Neuronal stem cell (in vitro differentiated cells): Measurements from ENCODE around the gene CDHR1. TPM values are rescaled to one million over a fixed set of nuclear protein-coding genes. Genes with fewer than 3 reads are reported as not detected.
"Not testable (repeated sequence)": the region's sequence is repeated elsewhere in the genome, so short reads cannot be mapped to it uniquely, and the experiment has no call there.

Source experiments
- DNase-seq: peaks from one replicate; pipeline ENCODE4 v3.0.0-alpha.2; 2013; ENCODE audit warnings: low spot score
- H2AFZ ChIP-seq: one replicate; pipeline ENCODE4 v1.6.1; 2013; ENCODE audit warnings: mild to moderate bottlenecking, low read length, inconsistent platforms
- H2AK5ac ChIP-seq: 2 replicates; pipeline ENCODE4 v1.6.1; 2013; ENCODE audit warnings: low read depth, mild to moderate bottlenecking, inconsistent platforms, low read length, moderate library complexity, mixed read lengths
- H2BK120ac ChIP-seq: 2 replicates; pipeline ENCODE4 v1.6.1; 2013; ENCODE audit warnings: low read depth, mild to moderate bottlenecking, inconsistent platforms, low read length, moderate library complexity, mixed read lengths
- H2BK12ac ChIP-seq: one replicate; pipeline ENCODE4 v1.6.1; 2013; ENCODE audit warnings: low read length, inconsistent platforms
- H2BK15ac ChIP-seq: 2 replicates; pipeline ENCODE4 v1.6.1; 2013; ENCODE audit warnings: mild to moderate bottlenecking, low read length, inconsistent platforms, mixed read lengths
- H2BK5ac ChIP-seq: one replicate; pipeline ENCODE4 v1.6.1; 2013; ENCODE audit warnings: inconsistent platforms, mild to moderate bottlenecking, low read length, moderate library complexity
- H3K14ac ChIP-seq: one replicate; pipeline ENCODE4 v1.6.1; 2013; ENCODE audit warnings: low read length, inconsistent platforms
- H3K18ac ChIP-seq: 2 replicates; pipeline ENCODE4 v1.6.1; 2013; ENCODE audit warnings: low read length, inconsistent platforms
- H3K23ac ChIP-seq: 2 replicates; pipeline ENCODE4 v1.6.1; 2013; ENCODE audit warnings: low read depth, mild to moderate bottlenecking, mixed read lengths, low read length, inconsistent platforms; ENCODE audit not compliant: poor library complexity
- H3K27ac ChIP-seq: replicated peaks from 3 replicates; pipeline ENCODE4 v1.5.1; 2013; ENCODE audit warnings: low read length, inconsistent platforms
- H3K27me3 ChIP-seq, 3 experiments: 2 replicates each; pipeline ENCODE4 v1.6.1; 2013; ENCODE audit warnings: low read length in 3 of 3, mild to moderate bottlenecking in 2 of 3, inconsistent platforms in 1 of 3, low read depth in 1 of 3, mixed read lengths in 1 of 3, moderate library complexity in 1 of 3; ENCODE audit not compliant: control insufficient read depth in 3 of 3, insufficient read depth in 3 of 3
- H3K36me3 ChIP-seq, 2 donors: replicated peaks in 1 of 2; 2 replicates each; pipeline ENCODE4 v1.6.1; 2013; ENCODE audit warnings: low read length in 2 of 2; ENCODE audit not compliant: control insufficient read depth in 2 of 2, insufficient read depth in 2 of 2
- H3K4ac ChIP-seq: 2 replicates; pipeline ENCODE4 v1.6.1; 2013; ENCODE audit warnings: inconsistent platforms, mild to moderate bottlenecking, low read length, moderate library complexity
- H3K4me1 ChIP-seq, 2 donors: 1 replicate in 1 of 2; 2 replicates in 1 of 2; pipeline ENCODE4 v1.6.1; 2013; ENCODE audit warnings: low read length in 2 of 2, low read depth in 1 of 2; ENCODE audit not compliant: control insufficient read depth in 2 of 2, insufficient read depth in 1 of 2
- H3K4me2 ChIP-seq: one replicate; pipeline ENCODE4 v1.6.1; 2013; ENCODE audit warnings: mild to moderate bottlenecking, low read length, inconsistent platforms; ENCODE audit not compliant: insufficient read depth, poor library complexity, severe bottlenecking
- H3K4me3 ChIP-seq, 2 donors: 2 replicates each; pipeline ENCODE4 v1.5.1; 2013; ENCODE audit warnings: low read length in 2 of 2, mild to moderate bottlenecking in 2 of 2, inconsistent platforms in 1 of 2, moderate library complexity in 1 of 2
- H3K79me1 ChIP-seq: one replicate; pipeline ENCODE4 v1.6.1; 2013; ENCODE audit warnings: low read depth, mild to moderate bottlenecking, inconsistent platforms, low read length, moderate library complexity
- H3K9ac ChIP-seq: one replicate; pipeline ENCODE4 v1.6.1; 2013; ENCODE audit warnings: mild to moderate bottlenecking, low read depth, low read length, inconsistent platforms; ENCODE audit not compliant: poor library complexity
- H3K9me3 ChIP-seq, 2 donors: replicated peaks in 1 of 2; 2 replicates each; pipeline versions ENCODE3 to v1.6.1; 2013; ENCODE audit warnings: low read length in 2 of 2, mild to moderate bottlenecking in 2 of 2, inconsistent platforms in 1 of 2, low read depth in 1 of 2, mixed read lengths in 1 of 2, moderate library complexity in 1 of 2; ENCODE audit not compliant: control insufficient read depth in 2 of 2, insufficient read depth in 1 of 2
- H4K8ac ChIP-seq: one replicate; pipeline ENCODE4 v1.6.1; 2013; ENCODE audit warnings: low read depth, mild to moderate bottlenecking, inconsistent platforms, low read length, moderate library complexity
- H4K91ac ChIP-seq: one replicate; pipeline ENCODE4 v1.6.1; 2013; ENCODE audit warnings: low read length, low read depth, mild to moderate bottlenecking, inconsistent platforms; ENCODE audit not compliant: poor library complexity
- WGBS, 2 donors: extraction: QIAGEN DNeasy Blood & Tissue Kit; methylation state at CpG; one replicate each; pipeline ENCODE4 v1.1.7; 2013; ENCODE audit warnings: missing lambda C conversion rate in 2 of 2, mixed read lengths in 1 of 2; ENCODE audit not compliant: insufficient read length in 2 of 2, insufficient replicate concordance in 1 of 2; ENCODE audit errors: extremely low coverage in 2 of 2; 5-methylcytosine and 5-hydroxymethylcytosine counted together
- polyA plus RNA-seq, 2 experiments: library from polyadenylated mRNA; stranded (reverse); fragments of 200-250 nt; gene quantifications; one replicate each; pipeline ENCODE4 v1.2.3, GENCODE V29; 2013

The CDHR1 gene
- 6.3 TPM for polyA plus RNA-seq (2013, experiment 1 of 2)
- 6.5 TPM for polyA plus RNA-seq (2013, experiment 2 of 2)

GRCh38 chr10:84194424-84195043 is at the start of gene CDHR1:
Gene CDHR1 (plus strand): TSS chr10:84194537. CDS start chr10:84194761, 224 bp downstream.
- WGBS, 2 donors, result no CpG with 5 or more reads among the region's 61 CpGs
- DNase-seq, result peak; percentile 57

GRCh38 chr10:84147347-84147746 is 47.0 kb upstream of the CDHR1 start:
- Histone ChIP-seq H4K8ac (no peak overlapping the region), H2AFZ (no peak overlapping the region), H2BK15ac (no peak overlapping the region), H3K9ac (no peak overlapping the region), H3K4ac (no peak overlapping the region), H3K4me2 (no peak overlapping the region), H3K79me1 (no peaks in the 10 kb centered on the region), H2BK12ac (no peak overlapping the region), H4K91ac (no peak overlapping the region), H2BK5ac (no peak overlapping the region), H3K36me3 (peaks cover 29 to 97% of the 10 kb centered on the region in 2 donors), H3K23ac (no peak overlapping the region), H3K18ac (no peak overlapping the region), H2BK120ac (no peak overlapping the region), H3K4me3 (no peak overlapping the region), H3K14ac (no peak overlapping the region), H3K4me1 (no peaks in the 10 kb centered on the region), H3K9me3 (no peaks in the 10 kb centered on the region), H2AK5ac (no peak overlapping the region), H3K27ac (no peak overlapping the region), H3K27me3 (no peaks in the 10 kb centered on the region)
- DNase-seq, result no peak

More at GRCh38 chr10:84194424-84195043, at the start of gene CDHR1:
- Histone ChIP-seq H2AFZ (peak within 1 kb of the TSS; percentile 93), H3K9ac (peak within 1 kb of the TSS; percentile 90), H2BK5ac (no peak within 1 kb of the TSS), H2BK12ac (no peak within 1 kb of the TSS), H3K4me3 (peak within 1 kb of the TSS; percentile 41 to 93), H3K23ac (peak within 1 kb of the TSS; percentile 94), H3K79me1 (no peaks in the 10 kb centered on the region), H3K4me1 (peaks cover 7% of the 10 kb centered on the region in 2 donors), H3K4ac (no peak within 1 kb of the TSS), H3K4me2 (peak within 1 kb of the TSS; percentile 94), H4K8ac (no peak within 1 kb of the TSS), H3K27me3 (peaks cover 4 to 87% (median 26%) of the 10 kb centered on the region in 3 experiments), H2AK5ac (peak within 1 kb of the TSS; percentile 64), H2BK120ac (peak within 1 kb of the TSS; percentile 93), H2BK15ac (peak within 1 kb of the TSS; percentile 82), H3K18ac (peak within 1 kb of the TSS; percentile 94), H3K9me3 (no peaks in the 10 kb centered on the region), H3K27ac (no peak within 1 kb of the TSS), H3K36me3 (no peaks in the 10 kb centered on the region), H3K14ac (peak within 1 kb of the TSS; percentile 41), H4K91ac (no peak within 1 kb of the TSS)

GRCh38 chr10:84148006-84148597 is 46.2 kb upstream of the CDHR1 start:
- H3K4me1 ChIP-seq, H3K4me3 ChIP-seq, H2BK120ac ChIP-seq, H2AK5ac ChIP-seq, H3K23ac ChIP-seq, H3K4ac ChIP-seq, H4K8ac ChIP-seq, H2BK12ac ChIP-seq, H3K18ac ChIP-seq, H4K91ac ChIP-seq, H3K9ac ChIP-seq, H3K4me2 ChIP-seq, H3K9me3 ChIP-seq, H3K27ac ChIP-seq, H2BK5ac ChIP-seq, H3K14ac ChIP-seq, DNase-seq, H3K27me3 ChIP-seq, H2BK15ac ChIP-seq, H3K79me1 ChIP-seq, H2AFZ ChIP-seq: not testable (repeated sequence)
- H3K36me3 ChIP-seq, result peaks cover 27 to 97% of the 10 kb centered on the region in 2 donors
- WGBS, 2 donors, result no CpG with 5 or more reads among the region's 9 CpGs

DNA sequence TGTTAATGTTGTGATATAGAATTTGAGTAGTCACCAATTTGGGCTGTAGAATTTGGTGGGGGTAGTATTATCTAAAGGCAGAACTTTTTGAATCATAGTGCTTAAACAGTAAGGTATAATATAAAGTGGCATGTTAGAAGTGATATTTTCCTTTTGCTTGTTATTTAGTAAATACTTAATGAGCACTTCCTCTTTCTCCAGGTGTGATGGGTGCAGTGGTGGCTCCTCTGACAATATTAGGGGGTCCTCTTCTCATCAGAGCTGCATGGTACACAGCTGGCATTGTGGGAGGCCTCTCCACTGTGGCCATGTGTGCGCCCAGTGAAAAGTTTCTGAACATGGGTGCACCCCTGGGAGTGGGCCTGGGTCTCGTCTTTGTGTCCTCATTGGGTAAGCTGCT is 44.5 kb upstream of the CDHR1 start:
- no peak overlapping the region for H2BK15ac ChIP-seq
- no peak overlapping the region for H2AK5ac ChIP-seq
- no peak overlapping the region for H3K4me3 ChIP-seq
- H3K4me2 ChIP-seq, result no peak overlapping the region
- no peak overlapping the region for H2BK12ac ChIP-seq
- H2BK120ac ChIP-seq, result no peak overlapping the region
- H3K36me3 ChIP-seq, result peaks cover 23 to 96% of the 10 kb centered on the region in 2 donors
- no peaks in the 10 kb centered on the region for H3K79me1 ChIP-seq
- no peak overlapping the region for H3K14ac ChIP-seq
- H4K8ac ChIP-seq, result no peak overlapping the region
- no peak overlapping the region for H2AFZ ChIP-seq
- no peak overlapping the region for H3K27ac ChIP-seq
- no peak overlapping the region for H4K91ac ChIP-seq
- WGBS, 2 donors, result no CpG with 5 or more reads among the region's 2 CpGs
- no peak overlapping the region for H2BK5ac ChIP-seq
- no peak overlapping the region for H3K23ac ChIP-seq
- H3K9ac ChIP-seq, result no peak overlapping the region
- no peak overlapping the region for H3K4ac ChIP-seq
- H3K18ac ChIP-seq, result no peak overlapping the region
- no peak for DNase-seq
- H3K4me1 ChIP-seq, result no peaks in the 10 kb centered on the region
- H3K9me3 ChIP-seq, result no peaks in the 10 kb centered on the region
- H3K27me3 ChIP-seq, result no peaks in the 10 kb centered on the region
